ENCODE data around the gene GABPB2. TPM values are rescaled to one million over a fixed set of nuclear protein-coding genes. Genes with fewer than 3 reads are reported as not detected.

GABPB2 gene
- total and polyA plus RNA-seq, 9 donors: 3.7 to 8.2 (median 4.9) TPM

GRCh38 chr1:151047925-151048644 lies 22.5 kb upstream of the GABPB2 start:
- Histone ChIP-seq H3K36me3 (ENCODE audit: control insufficient read depth, insufficient read depth, low read length) (peaks cover 24% of the 10 kb centered on the region), H3K9me3 (replicated peaks; ENCODE audit: control insufficient read depth, low read depth, low read length) (no peaks in the 10 kb centered on the region), H3K4me1 (ENCODE audit: control insufficient read depth, insufficient read depth, low read length) (peaks cover 13% of the 10 kb centered on the region), H3K27ac (ENCODE audit: low read length) (peak overlapping the region; percentile 94), H3K27me3 (ENCODE audit: control insufficient read depth, insufficient read depth, low read length) (no peaks in the 10 kb centered on the region), H3K4me3 (ENCODE audit: low read length) (peak overlapping the region; percentile 92)
- 0% methylated on average over 42 of the region's 48 CpGs for WGBS (ENCODE audit: insufficient coverage)
- peak; percentile 79 for DNase-seq

GRCh38 chr1:151048645-151049032 lies 21.9 kb upstream of the GABPB2 start:
- Histone ChIP-seq H3K9me3 (replicated peaks; ENCODE audit: control insufficient read depth, low read depth, low read length) (no peaks in the 10 kb centered on the region), H3K36me3 (ENCODE audit: control insufficient read depth, insufficient read depth, low read length) (peaks cover 24% of the 10 kb centered on the region), H3K27ac (ENCODE audit: low read length) (peak overlapping the region; percentile 94), H3K27me3 (ENCODE audit: control insufficient read depth, insufficient read depth, low read length) (no peaks in the 10 kb centered on the region), H3K4me1 (ENCODE audit: control insufficient read depth, insufficient read depth, low read length) (peaks cover 13% of the 10 kb centered on the region), H3K4me3 (ENCODE audit: low read length) (peak overlapping the region; percentile 92)
- WGBS (ENCODE audit: insufficient coverage): no CpG with 5 or more reads among the region's 3 CpGs
- DNase-seq: no peak

GRCh38 chr1:151049458-151049857 lies 21.1 kb upstream of the GABPB2 start:
- H3K27ac ChIP-seq (ENCODE audit: low read length): no peak overlapping the region
- peaks cover 31% of the 10 kb centered on the region for H3K36me3 ChIP-seq (ENCODE audit: control insufficient read depth, insufficient read depth, low read length)
- H3K27me3 ChIP-seq (ENCODE audit: control insufficient read depth, insufficient read depth, low read length): no peaks in the 10 kb centered on the region
- WGBS (ENCODE audit: insufficient coverage): 92% methylated on average over 3 of the region's 5 CpGs
- H3K9me3 ChIP-seq (replicated peaks; ENCODE audit: control insufficient read depth, low read depth, low read length): no peaks in the 10 kb centered on the region
- peaks cover 13% of the 10 kb centered on the region for H3K4me1 ChIP-seq (ENCODE audit: control insufficient read depth, insufficient read depth, low read length)
- DNase-seq: no peak
- H3K4me3 ChIP-seq (ENCODE audit: low read length): no peak overlapping the region

GRCh38 chr1:151050051-151050688 lies 20.4 kb upstream of the GABPB2 start:
- H3K27ac ChIP-seq (ENCODE audit: low read length): no peak overlapping the region
- H3K4me1 ChIP-seq (ENCODE audit: control insufficient read depth, insufficient read depth, low read length): peaks cover 13% of the 10 kb centered on the region
- WGBS (ENCODE audit: insufficient coverage): no CpG with 5 or more reads among the region's 2 CpGs
- H3K9me3 ChIP-seq (replicated peaks; ENCODE audit: control insufficient read depth, low read depth, low read length): no peaks in the 10 kb centered on the region
- H3K27me3 ChIP-seq (ENCODE audit: control insufficient read depth, insufficient read depth, low read length): no peaks in the 10 kb centered on the region
- DNase-seq: no peak
- no peak overlapping the region for H3K4me3 ChIP-seq (ENCODE audit: low read length)
- H3K36me3 ChIP-seq (ENCODE audit: control insufficient read depth, insufficient read depth, low read length): peaks cover 38% of the 10 kb centered on the region

GRCh38 chr1:151051356-151052009 lies 19.1 kb upstream of the GABPB2 start:
- no peak overlapping the region for H3K27ac ChIP-seq (ENCODE audit: low read length)
- H3K4me3 ChIP-seq (ENCODE audit: low read length): no peak overlapping the region
- H3K9me3 ChIP-seq (replicated peaks; ENCODE audit: control insufficient read depth, low read depth, low read length): no peaks in the 10 kb centered on the region
- H3K36me3 ChIP-seq (ENCODE audit: control insufficient read depth, insufficient read depth, low read length): peaks cover 51% of the 10 kb centered on the region
- WGBS (ENCODE audit: insufficient coverage): no CpG with 5 or more reads among the region's 2 CpGs
- DNase-seq: no peak
- peaks cover 23% of the 10 kb centered on the region for H3K4me1 ChIP-seq (ENCODE audit: control insufficient read depth, insufficient read depth, low read length)
- no peaks in the 10 kb centered on the region for H3K27me3 ChIP-seq (ENCODE audit: control insufficient read depth, insufficient read depth, low read length)

- peaks cover 35% of the 10 kb centered on the region for H3K4me1 ChIP-seq (ENCODE audit: control insufficient read depth, insufficient read depth, low read length)
- no CpG with 5 or more reads among the region's 4 CpGs for WGBS (ENCODE audit: insufficient coverage)
- H3K9me3 ChIP-seq (replicated peaks; ENCODE audit: control insufficient read depth, low read depth, low read length): no peaks in the 10 kb centered on the region
- H3K27me3 ChIP-seq (ENCODE audit: control insufficient read depth, insufficient read depth, low read length): no peaks in the 10 kb centered on the region
- no peak overlapping the region for H3K4me3 ChIP-seq (ENCODE audit: low read length)
- no peak for DNase-seq
- H3K36me3 ChIP-seq (ENCODE audit: control insufficient read depth, insufficient read depth, low read length): peaks cover 56% of the 10 kb centered on the region
- no peak overlapping the region for H3K27ac ChIP-seq (ENCODE audit: low read length)
These were observed 15.5 kb upstream of the GABPB2 start for GRCh38 chr1:151054971-151055547.

GRCh38 chr1:151055581-151055980 lies 15.0 kb upstream of the GABPB2 start:
- DNase-seq: no peak
- Histone ChIP-seq H3K27ac (ENCODE audit: low read length) (no peak overlapping the region), H3K9me3 (replicated peaks; ENCODE audit: control insufficient read depth, low read depth, low read length) (no peaks in the 10 kb centered on the region), H3K4me1 (ENCODE audit: control insufficient read depth, insufficient read depth, low read length) (peaks cover 39% of the 10 kb centered on the region), H3K36me3 (ENCODE audit: control insufficient read depth, insufficient read depth, low read length) (peaks cover 56% of the 10 kb centered on the region), H3K27me3 (ENCODE audit: control insufficient read depth, insufficient read depth, low read length) (no peaks in the 10 kb centered on the region), H3K4me3 (ENCODE audit: low read length) (no peak overlapping the region)
- WGBS (ENCODE audit: insufficient coverage): no CpG with 5 or more reads among the region's 2 CpGs

- Histone ChIP-seq H3K9me3 (replicated peaks; ENCODE audit: control insufficient read depth, low read depth, low read length) (no peaks in the 10 kb centered on the region), H3K27ac (ENCODE audit: low read length) (peak overlapping the region; percentile 39), H3K27me3 (ENCODE audit: control insufficient read depth, insufficient read depth, low read length) (no peaks in the 10 kb centered on the region), H3K36me3 (ENCODE audit: control insufficient read depth, insufficient read depth, low read length) (peaks cover 56% of the 10 kb centered on the region), H3K4me3 (ENCODE audit: low read length) (no peak overlapping the region), H3K4me1 (ENCODE audit: control insufficient read depth, insufficient read depth, low read length) (peaks cover 43% of the 10 kb centered on the region)
- WGBS (ENCODE audit: insufficient coverage): 42% methylated on average over 2 of the region's 2 CpGs
- DNase-seq: no peak
These were observed 14.4 kb upstream of the GABPB2 start for GRCh38 chr1:151056149-151056548.

GRCh38 chr1:151058692-151059091 lies 11.9 kb upstream of the GABPB2 start:
- H3K27ac ChIP-seq (ENCODE audit: low read length): peak overlapping the region; percentile 97
- H3K4me3 ChIP-seq (ENCODE audit: low read length): peak overlapping the region; percentile 98
- no peaks in the 10 kb centered on the region for H3K27me3 ChIP-seq (ENCODE audit: control insufficient read depth, insufficient read depth, low read length)
- peak; percentile 81 for DNase-seq
- peaks cover 33% of the 10 kb centered on the region for H3K36me3 ChIP-seq (ENCODE audit: control insufficient read depth, insufficient read depth, low read length)
- peaks cover 43% of the 10 kb centered on the region for H3K4me1 ChIP-seq (ENCODE audit: control insufficient read depth, insufficient read depth, low read length)
- WGBS (ENCODE audit: insufficient coverage): 1% methylated on average over 10 of the region's 10 CpGs
- no peaks in the 10 kb centered on the region for H3K9me3 ChIP-seq (replicated peaks; ENCODE audit: control insufficient read depth, low read depth, low read length)
